Measurements from ENCODE around the gene PLCB4. TPM values are rescaled to one million over a fixed set of nuclear protein-coding genes. Genes with fewer than 3 reads are reported as not detected.

PLCB4 gene
- total and polyA plus RNA-seq, 2 donors (not counting 1 experiment from before 2014, with no cell fraction given), result 7.3 to 13.7 TPM

- no peaks in the 10 kb centered on the region for H3K36me3 ChIP-seq (ENCODE audit: control insufficient read depth, insufficient read depth, low read length)
- no peak for DNase-seq (ENCODE audit: low read depth in 2 of 2)
- no peaks in the 10 kb centered on the region for H3K79me2 ChIP-seq (ENCODE audit: control insufficient read depth, insufficient read depth, low read length)
Observed at GRCh38 chr20:9156529-9157280, 87.8 kb downstream of the PLCB4 start.

DNA sequence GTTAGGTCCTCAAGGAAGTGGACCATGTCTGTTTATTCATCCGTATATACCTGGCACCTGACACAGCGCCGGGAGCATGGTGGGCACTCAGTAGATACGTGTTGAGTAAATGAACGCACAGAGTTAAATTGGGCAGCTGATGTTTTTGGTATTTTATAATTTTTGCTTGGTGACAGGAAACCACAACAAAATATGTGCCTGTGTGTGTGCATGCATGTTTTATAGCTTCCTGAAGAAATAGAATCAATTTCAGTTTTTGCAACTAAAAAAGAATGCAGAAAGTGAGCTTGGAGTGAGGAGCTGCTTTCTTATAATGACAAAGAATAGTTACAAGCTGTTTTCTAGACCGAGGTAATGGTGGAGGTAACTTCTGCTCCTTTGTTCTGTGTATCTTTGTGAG lies 91.4 kb downstream of the PLCB4 start:
- DNase-seq (ENCODE audit: low read depth in 2 of 2), result peak in 1 of 2 donors; percentile 9
- no peaks in the 10 kb centered on the region for H4K20me1 ChIP-seq (ENCODE audit: control insufficient read depth, extremely low read depth, insufficient read depth, low read length)
- no peaks in the 10 kb centered on the region for H3K36me3 ChIP-seq (ENCODE audit: control insufficient read depth, insufficient read depth, low read length)
- H3K27me3 ChIP-seq (ENCODE audit: control insufficient read depth, insufficient read depth, low read length), result no peaks in the 10 kb centered on the region
- no peak overlapping the region for H2AFZ ChIP-seq (ENCODE audit: low read length)
- H3K4me3 ChIP-seq (replicated peaks in 1 of 4; ENCODE audit: control extremely low read depth in 1 of 4, insufficient read depth in 1 of 4, low read depth in 3 of 4, low read length in 4 of 4), result peak overlapping the region in 1 of 4 experiments; percentile 5
- no peaks in the 10 kb centered on the region for H3K9me3 ChIP-seq (ENCODE audit: control insufficient read depth, insufficient read depth, low read depth, low read length)
- no peaks in the 10 kb centered on the region for H3K79me2 ChIP-seq (ENCODE audit: control insufficient read depth, insufficient read depth, low read length)
- H3K9ac ChIP-seq (ENCODE audit: insufficient read depth, low read length), result no peak overlapping the region
- peak overlapping the region; percentile 23 for H3K4me2 ChIP-seq (ENCODE audit: extremely low read depth, insufficient read depth, low read length)
- no peaks in the 10 kb centered on the region for H3K4me1 ChIP-seq (ENCODE audit: control insufficient read depth, extremely low read depth, insufficient read depth, low read length)
- TF ChIP-seq EZH2 (IDR thresholded peaks at IDR 0.05; ENCODE audit: low read length, missing control alignments), result no peak
- TF ChIP-seq, protein P1, sequence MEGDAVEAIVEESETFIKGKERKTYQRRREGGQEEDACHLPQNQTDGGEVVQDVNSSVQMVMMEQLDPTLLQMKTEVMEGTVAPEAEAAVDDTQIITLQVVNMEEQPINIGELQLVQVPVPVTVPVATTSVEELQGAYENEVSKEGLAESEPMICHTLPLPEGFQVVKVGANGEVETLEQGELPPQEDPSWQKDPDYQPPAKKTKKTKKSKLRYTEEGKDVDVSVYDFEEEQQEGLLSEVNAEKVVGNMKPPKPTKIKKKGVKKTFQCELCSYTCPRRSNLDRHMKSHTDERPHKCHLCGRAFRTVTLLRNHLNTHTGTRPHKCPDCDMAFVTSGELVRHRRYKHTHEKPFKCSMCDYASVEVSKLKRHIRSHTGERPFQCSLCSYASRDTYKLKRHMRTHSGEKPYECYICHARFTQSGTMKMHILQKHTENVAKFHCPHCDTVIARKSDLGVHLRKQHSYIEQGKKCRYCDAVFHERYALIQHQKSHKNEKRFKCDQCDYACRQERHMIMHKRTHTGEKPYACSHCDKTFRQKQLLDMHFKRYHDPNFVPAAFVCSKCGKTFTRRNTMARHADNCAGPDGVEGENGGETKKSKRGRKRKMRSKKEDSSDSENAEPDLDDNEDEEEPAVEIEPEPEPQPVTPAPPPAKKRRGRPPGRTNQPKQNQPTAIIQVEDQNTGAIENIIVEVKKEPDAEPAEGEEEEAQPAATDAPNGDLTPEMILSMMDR (conservative IDR thresholded peaks at IDR 0.05 in 1 of 2, IDR thresholded peaks at IDR 0.05 in 1 of 2; ENCODE audit: low read depth in 1 of 2, low read length in 2 of 2), result no peak
- no peak overlapping the region for H3K27ac ChIP-seq (ENCODE audit: insufficient read depth, low read length)

More at GRCh38 chr20:9156529-9157280, 87.8 kb downstream of the PLCB4 start:
- TF ChIP-seq, protein P1 (conservative IDR thresholded peaks at IDR 0.05 in 1 of 2, IDR thresholded peaks at IDR 0.05 in 1 of 2; ENCODE audit: low read depth in 1 of 2, low read length in 2 of 2), result no peak
- no peak for TF ChIP-seq EZH2 (IDR thresholded peaks at IDR 0.05; ENCODE audit: low read length, missing control alignments)
- Histone ChIP-seq H4K20me1 (ENCODE audit: control insufficient read depth, extremely low read depth, insufficient read depth, low read length) (no peaks in the 10 kb centered on the region), H3K27me3 (ENCODE audit: control insufficient read depth, insufficient read depth, low read length) (no peaks in the 10 kb centered on the region), H3K27ac (ENCODE audit: insufficient read depth, low read length) (no peak overlapping the region), H3K9ac (ENCODE audit: insufficient read depth, low read length) (no peak overlapping the region), H3K9me3 (ENCODE audit: control insufficient read depth, insufficient read depth, low read depth, low read length) (no peaks in the 10 kb centered on the region), H2AFZ (ENCODE audit: low read length) (no peak overlapping the region), H3K4me2 (ENCODE audit: extremely low read depth, insufficient read depth, low read length) (no peak overlapping the region), H3K4me3 (replicated peaks in 1 of 4; ENCODE audit: control extremely low read depth in 1 of 4, insufficient read depth in 1 of 4, low read depth in 3 of 4, low read length in 4 of 4) (no peak overlapping the region), H3K4me1 (ENCODE audit: control insufficient read depth, extremely low read depth, insufficient read depth, low read length) (no peaks in the 10 kb centered on the region)

GRCh38 chr20:9160757-9161156 lies 91.9 kb downstream of the PLCB4 start:
- Histone ChIP-seq H3K27me3 (ENCODE audit: control insufficient read depth, insufficient read depth, low read length) (no peaks in the 10 kb centered on the region), H3K9me3 (ENCODE audit: control insufficient read depth, insufficient read depth, low read depth, low read length) (no peaks in the 10 kb centered on the region), H3K36me3 (ENCODE audit: control insufficient read depth, insufficient read depth, low read length) (no peaks in the 10 kb centered on the region), H3K4me1 (ENCODE audit: control insufficient read depth, extremely low read depth, insufficient read depth, low read length) (no peaks in the 10 kb centered on the region), H3K4me2 (ENCODE audit: extremely low read depth, insufficient read depth, low read length) (peak overlapping the region; percentile 23), H2AFZ (ENCODE audit: low read length) (no peak overlapping the region), H3K9ac (ENCODE audit: insufficient read depth, low read length) (no peak overlapping the region), H3K79me2 (ENCODE audit: control insufficient read depth, insufficient read depth, low read length) (no peaks in the 10 kb centered on the region), H3K4me3 (replicated peaks in 1 of 4; ENCODE audit: control extremely low read depth in 1 of 4, insufficient read depth in 1 of 4, low read depth in 3 of 4, low read length in 4 of 4) (peak overlapping the region in 1 of 4 experiments; percentile 5), H4K20me1 (ENCODE audit: control insufficient read depth, extremely low read depth, insufficient read depth, low read length) (no peaks in the 10 kb centered on the region), H3K27ac (ENCODE audit: insufficient read depth, low read length) (no peak overlapping the region)
- peak in 1 of 2 donors; percentile 5 for DNase-seq (ENCODE audit: low read depth in 2 of 2)
- no peak for TF ChIP-seq EZH2 (IDR thresholded peaks at IDR 0.05; ENCODE audit: low read length, missing control alignments)
- TF ChIP-seq, protein P1 (conservative IDR thresholded peaks at IDR 0.05 in 1 of 2, IDR thresholded peaks at IDR 0.05 in 1 of 2; ENCODE audit: low read depth in 1 of 2, low read length in 2 of 2), result no peak

All from fibroblast of lung (primary cell).